HG03095 (cell line): ENCODE data around the gene MARCKSL1.
"Not testable (repeated sequence)": the region's sequence is repeated elsewhere in the genome, so short reads cannot be mapped to it uniquely, and the experiment has no call there.

Experiments used
- ATAC-seq: cut with Tn5 transposase; IDR thresholded peaks from one replicate; pipeline ENCODE4 v1.9.1; 2021; ENCODE audit warnings: moderate library complexity; ENCODE audit not compliant: unreplicated experiment

The MARCKSL1 gene

DNA sequence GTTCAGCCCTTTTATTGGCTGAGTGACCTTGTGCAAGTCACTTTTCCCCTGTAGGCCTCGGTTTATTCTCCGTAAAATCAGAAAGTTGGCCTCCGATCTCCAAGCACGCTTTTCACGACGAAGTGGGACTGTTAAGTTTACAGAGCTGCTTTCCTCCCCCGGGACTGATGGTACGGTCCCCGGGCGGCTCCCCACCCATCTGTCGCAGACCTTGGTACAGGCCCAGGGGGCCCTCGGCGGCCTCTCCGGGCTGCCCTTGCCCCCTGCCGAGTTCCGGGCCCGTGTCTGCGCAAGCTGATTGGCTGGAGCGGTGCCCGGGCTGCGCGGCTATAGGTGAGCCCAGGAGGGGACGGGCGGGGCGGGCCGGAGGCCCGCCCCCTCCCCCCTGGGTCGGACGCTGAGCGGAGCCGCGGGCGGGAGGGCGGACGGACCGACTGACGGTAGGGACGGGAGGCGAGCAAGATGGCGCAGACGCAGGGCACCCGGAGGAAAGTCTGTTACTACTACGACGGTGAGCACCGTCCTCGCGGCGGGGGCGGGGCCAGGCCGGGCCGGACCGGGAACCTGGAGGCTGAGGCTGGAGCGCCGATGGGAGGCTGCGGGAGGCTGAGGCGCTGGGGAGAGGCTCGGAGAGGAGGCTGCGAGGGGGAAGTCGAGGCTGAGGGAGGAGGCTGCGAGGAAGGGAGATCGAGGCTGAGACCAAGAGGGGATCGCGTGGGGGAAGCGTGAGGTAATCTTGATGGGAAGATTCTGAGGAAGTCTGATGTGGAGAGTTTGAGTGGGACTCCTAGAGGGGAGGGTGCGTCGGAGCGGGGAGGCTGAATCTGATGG lies 44.1 kb downstream of the MARCKSL1 start, which contains the start of gene HDAC1:
HDAC1 (plus strand) TSS at position 376 of the 831 bp plus-strand sequence; CDS start at position 463, 87 bp downstream.
- ATAC-seq: peak; percentile 88

DNA sequence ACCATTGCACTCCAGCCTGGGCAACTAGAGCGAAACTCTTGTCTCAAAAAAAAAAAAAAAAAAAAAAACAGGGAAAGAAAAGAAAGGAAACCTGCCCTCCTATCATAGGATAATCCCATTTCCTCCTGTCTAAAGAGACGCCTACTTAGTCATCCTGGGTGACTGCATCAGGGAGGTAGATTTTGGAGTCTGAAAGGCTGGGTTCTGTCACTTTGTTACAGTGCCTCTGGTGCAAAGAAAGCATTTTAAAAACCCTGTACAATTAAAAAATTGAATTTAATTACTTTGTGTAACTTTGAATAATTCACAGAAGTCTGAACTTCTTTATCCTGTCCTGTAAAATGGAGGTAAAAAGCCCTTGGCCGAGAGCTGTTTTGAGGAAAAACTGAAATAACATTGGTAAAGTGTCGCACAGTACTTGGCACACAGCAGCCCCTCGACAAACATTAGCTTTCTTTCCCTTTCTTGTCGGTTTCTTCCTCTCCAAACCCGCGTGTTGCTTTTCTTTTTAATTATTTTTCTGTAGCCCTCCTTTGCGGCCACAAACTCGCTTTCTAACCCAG lies 44.8 kb downstream of the MARCKSL1 start:
- ATAC-seq: no peak

DNA sequence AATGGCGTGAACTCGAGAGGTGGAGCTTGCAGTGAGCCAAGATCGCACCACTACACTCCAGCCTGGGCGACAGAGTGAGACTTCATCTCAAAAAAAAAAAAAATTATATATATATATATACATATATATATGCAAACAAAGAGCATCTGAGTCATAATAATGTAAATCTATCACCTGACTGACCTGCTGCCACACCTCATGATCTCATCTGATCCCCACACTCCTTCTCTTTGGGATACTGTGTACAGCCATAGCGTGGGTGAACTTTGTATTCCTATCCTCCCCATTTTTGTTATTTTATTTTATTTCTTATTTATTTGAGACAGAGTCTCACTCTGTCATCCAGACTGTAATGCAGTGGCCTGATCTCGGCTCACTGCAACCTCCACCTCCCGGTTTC lies 46.8 kb downstream of the MARCKSL1 start:
- ATAC-seq: no peak

DNA sequence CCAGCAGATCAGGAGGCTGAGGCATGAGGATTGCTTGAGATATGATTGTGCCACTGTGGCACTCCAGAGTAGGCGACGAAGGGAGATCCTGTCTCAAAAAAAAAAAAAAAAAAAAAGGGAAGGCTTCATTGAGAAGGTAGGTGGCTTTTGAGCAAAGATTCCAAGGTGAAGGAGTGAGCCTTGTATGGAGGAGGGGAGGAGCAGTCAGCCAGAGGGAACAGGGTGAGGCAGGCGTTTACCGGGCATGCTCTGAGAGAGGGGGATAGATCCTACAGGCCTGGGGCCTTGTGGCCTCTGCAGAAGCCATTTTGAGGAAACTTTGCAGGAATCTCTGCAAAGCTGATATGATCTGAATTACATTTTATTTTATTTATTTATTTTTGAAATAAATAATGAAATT lies 49.3 kb downstream of the MARCKSL1 start:
- ATAC-seq: no peak

DNA sequence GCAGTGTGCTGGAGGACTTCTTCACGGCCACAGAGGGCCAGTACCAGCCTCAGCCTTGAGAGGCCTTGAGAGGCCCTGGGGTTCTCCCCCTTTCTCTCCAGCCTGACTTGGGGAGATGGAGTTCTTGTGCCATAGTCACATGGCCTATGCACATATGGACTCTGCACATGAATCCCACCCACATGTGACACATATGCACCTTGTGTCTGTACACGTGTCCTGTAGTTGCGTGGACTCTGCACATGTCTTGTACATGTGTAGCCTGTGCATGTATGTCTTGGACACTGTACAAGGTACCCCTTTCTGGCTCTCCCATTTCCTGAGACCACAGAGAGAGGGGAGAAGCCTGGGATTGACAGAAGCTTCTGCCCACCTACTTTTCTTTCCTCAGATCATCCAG lies 50.4 kb downstream of the MARCKSL1 start:
- ATAC-seq: no peak

DNA sequence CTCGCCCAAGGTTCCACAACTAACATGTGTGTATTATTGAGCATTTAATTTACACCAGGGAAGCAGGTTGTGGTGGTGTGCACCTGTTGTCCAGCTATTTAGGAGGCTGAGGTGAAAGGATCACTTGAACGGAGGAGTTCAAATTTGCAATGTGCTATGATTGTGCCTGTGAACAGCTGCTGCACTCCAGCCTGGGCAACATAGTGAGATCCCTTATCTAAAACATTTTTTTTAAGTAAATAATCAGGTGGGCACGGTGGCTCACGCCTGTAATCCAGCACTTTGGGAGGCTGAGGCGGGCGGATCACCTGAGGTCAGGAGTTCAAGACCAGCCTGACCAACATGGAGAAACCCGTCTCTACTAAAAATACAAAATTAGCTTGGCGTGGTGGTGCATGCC lies 51.3 kb downstream of the MARCKSL1 start:
- ATAC-seq: not testable (repeated sequence)
